ENCODE measurements around the gene ADGRB3.

ADGRB3 gene

GRCh38 chr6:68652117-68652536, 17.0 kb downstream of the ADGRB3 start:
- DNase-seq (ENCODE audit: low read depth, low spot score) = no peak
- H3K9me3 ChIP-seq (ENCODE audit: low read depth, low read length) = no peaks in the 10 kb centered on the region
- no peak overlapping the region for H3K9ac ChIP-seq (ENCODE audit: insufficient read length)
- H3K27ac ChIP-seq = peak overlapping the region; percentile 90
- no peak for TF ChIP-seq FOXP2 (optimal IDR thresholded peaks at IDR 0.05; ENCODE audit: control extremely low read depth, extremely low read length, insufficient read depth)
- TF ChIP-seq POLR2AphosphoS5 (IDR thresholded peaks at IDR 0.05; ENCODE audit: borderline replicate concordance, low read depth, low read length) = no peak
- no peak for TF ChIP-seq EZH2 (IDR thresholded peaks at IDR 0.05)
- peak overlapping the region; percentile 64 for H3K4me3 ChIP-seq
- no peaks in the 10 kb centered on the region for H3K36me3 ChIP-seq (ENCODE audit: insufficient read depth, low read length)

- Histone ChIP-seq H3K9me3 (ENCODE audit: low read depth, low read length) (no peaks in the 10 kb centered on the region), H3K27ac (no peak overlapping the region), H3K36me3 (ENCODE audit: insufficient read depth, low read length) (no peaks in the 10 kb centered on the region), H3K9ac (ENCODE audit: insufficient read length) (no peak overlapping the region), H3K4me3 (no peak overlapping the region)
- TF ChIP-seq EZH2 (IDR thresholded peaks at IDR 0.05) = no peak
- no peak for TF ChIP-seq POLR2AphosphoS5 (IDR thresholded peaks at IDR 0.05; ENCODE audit: borderline replicate concordance, low read depth, low read length)
- TF ChIP-seq FOXP2 (optimal IDR thresholded peaks at IDR 0.05; ENCODE audit: control extremely low read depth, extremely low read length, insufficient read depth) = no peak
- no peak for DNase-seq (ENCODE audit: low read depth, low spot score)
Observed at GRCh38 chr6:68653074-68653705, 18.1 kb downstream of the ADGRB3 start.

GRCh38 chr6:68653706-68654089, 18.6 kb downstream of the ADGRB3 start:
- peak overlapping the region; percentile 14 for H3K9ac ChIP-seq (ENCODE audit: insufficient read length)
- H3K27ac ChIP-seq = no peak overlapping the region
- no peak for DNase-seq (ENCODE audit: low read depth, low spot score)
- no peak overlapping the region; the same call in 1 of the 2 replicates for H3K4me3 ChIP-seq
- TF ChIP-seq EZH2 (IDR thresholded peaks at IDR 0.05) = no peak
- TF ChIP-seq FOXP2 (optimal IDR thresholded peaks at IDR 0.05; ENCODE audit: control extremely low read depth, extremely low read length, insufficient read depth) = no peak
- no peak for TF ChIP-seq POLR2AphosphoS5 (IDR thresholded peaks at IDR 0.05; ENCODE audit: borderline replicate concordance, low read depth, low read length)
- no peaks in the 10 kb centered on the region for H3K9me3 ChIP-seq (ENCODE audit: low read depth, low read length)
- no peaks in the 10 kb centered on the region for H3K36me3 ChIP-seq (ENCODE audit: insufficient read depth, low read length)

GRCh38 chr6:68654134-68654533, 19.1 kb downstream of the ADGRB3 start:
- no peak for DNase-seq (ENCODE audit: low read depth, low spot score)
- Histone ChIP-seq H3K9me3 (ENCODE audit: low read depth, low read length) (no peaks in the 10 kb centered on the region), H3K27ac (no peak overlapping the region), H3K4me3 (peak overlapping the region; percentile 14; the same call in 1 of the 2 replicates), H3K9ac (ENCODE audit: insufficient read length) (peak overlapping the region; percentile 14), H3K36me3 (ENCODE audit: insufficient read depth, low read length) (no peaks in the 10 kb centered on the region)
- TF ChIP-seq FOXP2 (optimal IDR thresholded peaks at IDR 0.05; ENCODE audit: control extremely low read depth, extremely low read length, insufficient read depth) = no peak
- no peak for TF ChIP-seq EZH2 (IDR thresholded peaks at IDR 0.05)
- no peak for TF ChIP-seq POLR2AphosphoS5 (IDR thresholded peaks at IDR 0.05; ENCODE audit: borderline replicate concordance, low read depth, low read length)

GRCh38 chr6:68655028-68655427, 19.9 kb downstream of the ADGRB3 start:
- Histone ChIP-seq H3K36me3 (ENCODE audit: insufficient read depth, low read length) (no peaks in the 10 kb centered on the region), H3K9me3 (ENCODE audit: low read depth, low read length) (no peaks in the 10 kb centered on the region), H3K9ac (ENCODE audit: insufficient read length) (no peak overlapping the region), H3K4me3 (no peak overlapping the region), H3K27ac (no peak overlapping the region)
- DNase-seq (ENCODE audit: low read depth, low spot score) = no peak
- TF ChIP-seq POLR2AphosphoS5 (IDR thresholded peaks at IDR 0.05; ENCODE audit: borderline replicate concordance, low read depth, low read length) (no peak), FOXP2 (optimal IDR thresholded peaks at IDR 0.05; ENCODE audit: control extremely low read depth, extremely low read length, insufficient read depth) (no peak), EZH2 (IDR thresholded peaks at IDR 0.05) (no peak)

GRCh38 chr6:68657374-68658139, 22.5 kb downstream of the ADGRB3 start:
- Histone ChIP-seq H3K36me3 (ENCODE audit: insufficient read depth, low read length) (no peaks in the 10 kb centered on the region), H3K9me3 (ENCODE audit: low read depth, low read length) (no peaks in the 10 kb centered on the region), H3K27ac (no peak overlapping the region), H3K9ac (ENCODE audit: insufficient read length) (no peak overlapping the region), H3K4me3 (no peak overlapping the region)
- DNase-seq (ENCODE audit: low read depth, low spot score) = no peak
- no peak for TF ChIP-seq POLR2AphosphoS5 (IDR thresholded peaks at IDR 0.05; ENCODE audit: borderline replicate concordance, low read depth, low read length)
- no peak for TF ChIP-seq FOXP2 (optimal IDR thresholded peaks at IDR 0.05; ENCODE audit: control extremely low read depth, extremely low read length, insufficient read depth)
- no peak for TF ChIP-seq EZH2 (IDR thresholded peaks at IDR 0.05)

GRCh38 chr6:68658338-68658737, 23.3 kb downstream of the ADGRB3 start:
- no peak for DNase-seq (ENCODE audit: low read depth, low spot score)
- Histone ChIP-seq H3K4me3 (no peak overlapping the region), H3K27ac (no peak overlapping the region), H3K36me3 (ENCODE audit: insufficient read depth, low read length) (no peaks in the 10 kb centered on the region), H3K9me3 (ENCODE audit: low read depth, low read length) (no peaks in the 10 kb centered on the region), H3K9ac (ENCODE audit: insufficient read length) (no peak overlapping the region)
- TF ChIP-seq FOXP2 (optimal IDR thresholded peaks at IDR 0.05; ENCODE audit: control extremely low read depth, extremely low read length, insufficient read depth) (no peak), POLR2AphosphoS5 (IDR thresholded peaks at IDR 0.05; ENCODE audit: borderline replicate concordance, low read depth, low read length) (no peak), EZH2 (IDR thresholded peaks at IDR 0.05) (no peak)

- Histone ChIP-seq H3K9ac (ENCODE audit: insufficient read length) (no peak overlapping the region), H3K4me3 (no peak overlapping the region), H3K36me3 (ENCODE audit: insufficient read depth, low read length) (no peaks in the 10 kb centered on the region; the same call in 1 of the 2 replicates), H3K27ac (no peak overlapping the region), H3K9me3 (ENCODE audit: low read depth, low read length) (no peaks in the 10 kb centered on the region)
- no peak for DNase-seq (ENCODE audit: low read depth, low spot score)
- TF ChIP-seq EZH2 (IDR thresholded peaks at IDR 0.05) (no peak), POLR2AphosphoS5 (IDR thresholded peaks at IDR 0.05; ENCODE audit: borderline replicate concordance, low read depth, low read length) (no peak), FOXP2 (optimal IDR thresholded peaks at IDR 0.05; ENCODE audit: control extremely low read depth, extremely low read length, insufficient read depth) (no peak)
Observed at GRCh38 chr6:68673255-68673654, 38.2 kb downstream of the ADGRB3 start.

Measured in SK-N-MC (cell line).